GM18519 (cell line): ENCODE measurements around the gene SMG6.
"Not testable (repeated sequence)": the region's sequence is repeated elsewhere in the genome, so short reads cannot be mapped to it uniquely, and the experiment has no call there.

Experiments used
- ATAC-seq: cut with Tn5 transposase; IDR thresholded peaks from one replicate; pipeline ENCODE4 v1.9.1; 2021; ENCODE audit warnings: mild to moderate bottlenecking, moderate library complexity; ENCODE audit not compliant: unreplicated experiment, low FRiP score

The SMG6 gene

DNA sequence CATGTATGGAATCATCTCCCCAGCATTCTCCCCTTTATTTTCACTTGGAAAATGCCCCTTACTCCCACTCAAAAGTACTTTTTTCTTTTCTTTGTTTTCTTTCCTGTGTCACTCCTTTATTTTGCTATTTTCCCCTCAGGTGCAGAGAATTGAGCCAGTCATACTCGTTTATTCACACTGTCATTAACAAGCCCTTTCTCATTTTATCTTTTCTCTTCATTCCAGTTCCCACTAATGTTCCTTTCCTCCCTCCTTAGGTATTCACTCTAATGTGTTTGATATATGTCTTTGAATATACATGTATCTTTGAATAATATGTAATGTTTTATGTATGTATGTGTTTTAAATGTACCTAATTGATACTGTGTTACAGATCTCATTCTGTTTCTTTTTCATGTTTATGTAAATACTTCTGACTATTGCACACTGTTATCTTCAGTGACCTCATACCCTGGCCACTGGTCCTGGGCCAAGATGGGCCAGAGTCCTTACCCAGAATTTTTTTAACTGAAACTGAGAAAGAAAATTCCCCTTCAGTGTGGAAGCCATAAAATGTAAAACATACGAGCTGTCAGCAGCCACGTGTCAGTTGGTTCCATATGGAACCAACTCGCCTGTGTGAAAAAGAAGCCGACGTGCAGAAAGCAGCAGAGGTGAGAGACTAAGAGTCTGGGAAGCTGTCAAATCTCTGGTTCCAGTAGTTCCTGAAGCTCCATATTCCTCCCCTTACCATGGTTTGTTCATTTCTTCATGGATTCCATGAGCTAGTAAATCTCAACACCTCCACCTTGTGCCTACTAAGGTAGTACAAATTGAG lies 6.0 kb upstream of the SMG6 start:
- ATAC-seq: no peak

- no peak for ATAC-seq
These were observed 1.3 kb upstream of the SMG6 start for GRCh38 chr17:2304931-2305330.

DNA sequence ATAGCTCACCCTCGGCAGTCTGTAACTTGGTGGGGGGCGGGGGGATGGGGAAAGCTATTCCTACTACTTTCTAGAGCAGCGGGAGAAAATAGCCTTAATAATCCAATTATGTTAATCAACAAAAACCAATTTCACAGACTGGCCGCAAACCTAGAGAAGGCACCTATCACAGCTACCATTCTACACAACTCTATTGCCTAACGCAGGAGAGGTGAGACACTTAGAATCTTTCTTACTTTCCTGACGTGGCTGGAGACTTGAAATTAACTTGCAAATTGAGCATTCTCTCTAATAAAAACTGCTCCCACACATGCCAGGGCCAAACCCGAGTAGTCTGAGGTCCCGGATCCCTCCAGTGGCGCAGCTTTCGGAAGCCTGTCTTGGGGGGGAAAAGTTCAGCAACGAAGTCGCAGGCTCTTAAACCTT lies 794 bp downstream of the SMG6 start:
- no peak for ATAC-seq

- no peak for ATAC-seq
These were observed 3.8 kb downstream of the SMG6 start for GRCh38 chr17:2299756-2300155.

GRCh38 chr17:2299136-2299535 lies 4.4 kb downstream of the SMG6 start:
- no peak for ATAC-seq

- ATAC-seq: no peak
These were observed 6.6 kb downstream of the SMG6 start for GRCh38 chr17:2297023-2297422.

DNA sequence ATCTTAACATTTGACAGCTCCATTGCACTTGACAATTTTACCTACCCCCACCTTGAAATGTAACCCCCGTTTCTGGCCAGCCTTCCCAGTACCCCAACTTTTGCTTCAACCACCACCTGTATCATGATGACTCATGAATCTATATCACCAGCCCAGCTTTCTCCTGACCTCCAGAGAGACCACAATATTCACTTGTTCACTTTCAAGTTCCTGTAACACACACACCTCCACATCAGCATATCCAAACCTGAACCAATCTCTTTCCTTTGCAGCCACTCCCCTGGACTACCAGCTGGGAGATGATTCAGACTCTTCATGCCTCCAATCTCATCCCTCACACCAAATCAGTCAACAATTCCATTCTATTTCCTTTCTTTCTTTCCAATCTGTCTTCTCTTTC lies 8.0 kb downstream of the SMG6 start:
- no peak for ATAC-seq

- ATAC-seq: no peak
These were observed 11.5 kb downstream of the SMG6 start for GRCh38 chr17:2292100-2292499.

DNA sequence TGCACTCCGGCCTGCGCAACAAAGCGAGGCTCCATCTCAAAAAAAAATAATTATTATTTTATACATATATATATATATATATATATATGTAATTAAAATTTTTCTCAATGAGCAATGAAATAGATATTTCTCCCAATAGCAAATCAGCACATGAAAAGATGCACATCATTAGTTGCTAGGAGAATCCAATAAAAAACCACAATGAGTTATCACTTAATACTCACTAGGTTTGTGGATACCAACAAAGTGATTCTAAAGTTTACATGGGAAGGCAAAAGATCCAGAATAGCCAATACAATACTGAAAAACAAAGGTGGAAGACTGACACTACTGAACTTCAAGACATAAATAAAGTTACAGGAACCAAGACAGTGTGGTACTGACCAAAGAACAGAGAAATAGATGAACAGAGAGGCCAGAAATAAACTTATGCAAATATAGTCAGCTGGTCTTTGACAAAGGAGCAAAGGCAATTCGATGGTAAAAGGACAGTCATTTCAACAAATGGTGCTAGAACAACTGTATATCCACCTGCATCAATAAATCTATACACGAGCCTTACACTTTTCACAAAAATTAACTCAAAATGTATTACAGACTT lies 13.6 kb downstream of the SMG6 start:
- no peak for ATAC-seq

- ATAC-seq: no peak
These were observed 20.3 kb downstream of the SMG6 start for GRCh38 chr17:2283302-2283701.

DNA sequence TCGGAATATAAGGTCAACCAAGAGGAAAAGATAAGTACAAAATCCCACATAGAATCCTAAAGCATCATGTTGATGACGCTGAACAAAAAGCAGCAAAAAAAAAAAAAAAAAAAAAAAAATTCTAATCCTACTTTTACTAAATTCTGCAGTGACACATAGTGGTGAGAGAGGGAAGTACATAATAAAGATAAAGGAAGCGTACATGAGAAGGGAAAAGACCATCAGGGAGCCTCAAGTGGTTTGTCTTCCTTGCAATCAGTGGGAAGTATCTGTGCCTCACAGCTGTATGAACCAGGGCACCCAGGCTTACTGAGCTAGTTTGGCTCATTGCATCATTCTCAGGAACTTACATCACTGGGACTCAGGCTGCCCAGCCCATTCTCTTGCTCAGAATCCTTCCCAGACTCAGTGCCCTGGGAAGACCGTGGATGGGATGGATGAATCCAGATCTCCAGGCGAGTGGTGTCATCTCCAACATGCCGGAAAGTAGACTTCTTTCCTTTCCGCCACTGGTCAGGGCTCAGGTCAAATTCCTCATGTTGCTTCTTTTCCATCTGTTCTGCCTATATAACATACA lies 21.2 kb downstream of the SMG6 start:
- ATAC-seq: no peak

DNA sequence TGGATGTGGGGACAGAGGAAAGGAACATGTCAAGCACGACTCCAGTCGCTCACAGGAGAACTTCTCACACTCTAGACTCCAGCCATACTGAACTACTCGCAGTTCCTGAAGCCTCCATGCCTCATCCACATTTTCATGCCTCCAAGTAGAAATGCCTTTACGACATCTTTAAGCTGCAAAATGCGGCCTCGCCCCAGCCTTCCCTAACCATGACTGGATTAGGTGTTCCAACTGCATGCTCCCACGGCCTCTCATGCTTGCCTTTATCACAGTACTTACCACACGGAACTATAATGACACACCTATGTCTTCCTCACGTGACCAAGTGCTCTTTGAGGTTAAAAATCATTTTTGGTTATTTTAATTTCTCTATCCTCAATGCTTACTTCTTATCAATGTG lies 23.9 kb downstream of the SMG6 start:
- ATAC-seq: no peak

DNA sequence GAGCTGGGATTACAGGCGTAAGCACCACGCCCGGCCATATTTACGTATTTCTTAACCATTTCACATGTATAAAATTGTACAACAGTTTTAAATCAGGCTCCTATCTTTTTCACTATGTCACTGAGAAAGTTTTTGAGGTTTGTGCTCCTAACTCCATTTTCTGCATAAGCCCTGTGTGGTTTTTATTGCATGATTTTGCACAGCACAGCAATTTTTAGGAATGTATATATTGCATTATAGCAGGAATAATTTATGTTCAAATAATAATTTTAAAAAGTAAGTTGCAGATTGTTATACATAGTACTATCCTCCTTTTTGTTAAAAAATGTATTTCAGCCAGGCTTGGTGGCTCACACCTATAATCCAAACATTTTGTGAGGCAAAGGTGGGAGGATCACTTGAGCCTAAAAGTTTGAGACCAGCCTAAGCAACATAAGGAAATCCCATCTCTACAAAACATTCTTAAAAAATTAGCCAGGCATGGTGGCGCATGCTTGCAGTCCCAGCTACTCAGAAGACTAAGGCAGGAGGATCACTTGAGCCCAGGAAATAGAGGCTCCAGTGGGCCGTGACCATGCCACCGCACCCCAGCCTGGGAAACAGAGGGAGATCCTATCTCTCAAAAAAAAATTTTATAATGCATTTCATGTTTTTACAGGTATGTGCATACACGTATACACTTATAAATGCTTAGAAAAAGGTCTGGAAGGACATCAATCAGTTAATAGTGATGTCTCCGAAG lies 26.0 kb downstream of the SMG6 start:
- no peak for ATAC-seq

- no peak for ATAC-seq
These were observed 27.9 kb downstream of the SMG6 start for GRCh38 chr17:2275722-2276121.

DNA sequence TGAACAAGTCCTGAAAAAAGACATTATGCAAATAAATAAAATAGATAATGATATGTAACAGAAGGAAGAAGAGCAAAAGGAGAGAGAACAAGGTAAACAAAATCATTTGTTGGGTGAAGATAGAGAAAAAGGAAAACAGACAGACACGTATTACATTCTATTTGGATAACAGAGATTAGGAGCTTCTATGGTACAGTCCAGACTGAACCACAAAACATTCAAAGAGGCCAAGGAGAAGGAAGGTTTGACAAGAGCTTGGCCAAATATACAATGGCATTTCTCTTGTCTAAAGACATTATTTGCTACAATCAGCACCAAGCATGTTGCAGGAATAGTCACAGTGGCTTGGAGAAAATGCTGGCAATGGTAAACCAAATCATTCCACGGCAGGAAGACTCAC lies 29.2 kb downstream of the SMG6 start:
- no peak for ATAC-seq

DNA sequence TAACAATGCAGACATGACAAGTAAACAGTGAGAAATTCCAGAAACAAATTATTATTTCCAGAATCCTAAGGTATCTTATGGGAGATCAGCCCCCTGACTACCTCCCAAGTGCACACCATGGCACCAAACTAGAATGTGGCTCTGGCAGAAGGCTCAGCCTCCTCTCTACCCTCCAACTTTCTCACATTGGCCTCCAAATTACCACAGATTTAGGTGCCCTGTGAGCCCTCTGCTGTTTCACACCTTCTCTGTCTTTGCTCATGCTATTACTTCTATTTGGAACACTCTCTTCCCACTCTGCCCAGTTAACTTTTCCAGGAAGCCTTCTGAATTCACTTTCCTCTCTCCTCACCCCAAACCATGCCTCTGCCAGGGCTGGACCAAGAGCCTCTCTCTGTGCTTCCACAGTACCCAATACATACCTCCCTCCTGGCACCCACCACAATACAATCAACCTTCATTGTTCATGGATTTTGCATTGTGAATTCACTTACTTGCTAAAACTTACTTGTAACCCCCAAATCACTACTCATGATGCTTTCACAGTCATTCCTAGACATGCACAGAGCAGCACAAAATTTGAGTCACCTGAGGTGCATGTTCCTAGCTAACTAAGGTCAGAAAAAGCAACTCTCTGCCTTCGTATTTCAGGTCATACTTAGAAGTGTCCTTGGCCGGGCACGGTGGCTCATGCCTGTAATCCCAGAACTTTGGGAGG lies 31.4 kb downstream of the SMG6 start:
- no peak for ATAC-seq

DNA sequence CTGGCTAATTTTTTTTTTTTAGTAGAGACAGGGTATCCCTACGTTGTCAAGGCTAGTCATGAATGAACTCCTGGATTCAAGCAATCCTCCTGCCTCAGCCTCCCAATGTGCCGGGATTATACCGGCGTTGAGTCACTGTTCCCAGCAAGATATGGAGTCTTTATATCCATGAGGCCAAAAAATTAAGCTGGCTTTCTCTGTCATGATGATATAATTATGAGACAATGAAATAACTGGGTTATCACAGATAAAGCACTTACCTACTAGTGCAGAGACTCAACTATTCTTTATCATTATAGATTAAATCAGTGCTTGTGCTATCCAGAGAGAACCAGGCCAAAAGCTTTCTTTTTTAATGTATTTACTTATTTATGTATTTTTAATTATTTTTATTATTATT lies 36.2 kb downstream of the SMG6 start:
- ATAC-seq: no peak

- peak; percentile 4 for ATAC-seq
These were observed 36.7 kb downstream of the SMG6 start for GRCh38 chr17:2266865-2267228.

DNA sequence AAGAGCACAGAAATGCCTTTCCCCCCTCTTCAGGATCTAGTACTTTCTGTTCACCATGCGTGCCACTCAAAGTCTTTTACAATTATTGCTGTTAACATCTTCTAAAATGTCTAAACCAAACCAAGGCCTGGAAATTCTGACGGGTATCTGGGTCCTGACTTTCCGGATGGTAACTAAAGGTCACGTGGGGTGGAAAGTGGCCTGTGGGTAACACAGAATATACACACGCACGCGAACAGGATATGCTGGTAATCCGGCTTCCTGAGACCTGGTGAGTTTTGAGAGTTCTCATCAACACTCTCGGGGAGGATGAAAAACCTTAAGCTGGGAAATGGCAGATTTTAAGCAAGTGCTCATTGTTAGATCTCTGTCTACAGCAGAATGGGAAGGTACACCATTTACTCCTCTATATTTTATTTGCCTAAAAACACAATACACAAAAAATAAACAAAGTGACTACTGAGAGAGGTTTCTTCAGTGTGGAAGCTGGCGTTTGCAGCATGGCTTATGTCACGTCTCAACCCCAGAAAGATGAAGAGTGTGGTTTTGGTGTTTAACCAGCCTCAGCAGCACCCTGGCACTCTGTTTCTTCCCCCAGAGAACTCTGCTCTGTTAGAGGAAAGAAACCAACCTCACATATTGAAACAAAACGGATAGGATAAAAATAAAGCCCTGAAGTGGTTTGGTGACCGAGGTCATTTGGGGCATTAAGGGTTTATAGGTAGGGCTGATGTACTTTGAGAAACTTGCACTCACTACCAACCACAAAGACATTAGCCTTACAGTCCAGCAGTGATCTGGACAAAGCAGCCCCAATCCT lies 37.3 kb downstream of the SMG6 start:
- ATAC-seq: peak; percentile 52

GRCh38 chr17:2265166-2265565 lies 38.4 kb downstream of the SMG6 start:
- ATAC-seq: not testable (repeated sequence)
